NB4 (cell line): ENCODE data around the gene SIRPA.
A peak's percentile ranks its signal among the peaks of the same experiment; 100 is the strongest.

Experiments
- DNase-seq: peaks from one replicate; pipeline ENCODE4 v3.0.0; 2010; ENCODE audit warnings: low read depth
- H3K4me3 ChIP-seq: one replicate; pipeline ENCODE4 v1.5.1; 2011; ENCODE audit warnings: mild to moderate bottlenecking, low read depth, low read length, moderate library complexity
- MYC ChIP-seq: IDR thresholded peaks from 2 replicates; pipeline ENCODE4 v1.6.1; 2011; ENCODE audit warnings: low read depth, low read length
- POLR2A ChIP-seq: IDR thresholded peaks from 2 replicates; pipeline ENCODE4 v1.6.1; 2011; ENCODE audit warnings: mild to moderate bottlenecking; ENCODE audit not compliant: insufficient read length; ENCODE audit errors: extremely low read depth
- TF ChIP-seq, protein P1 (sequence below): IDR thresholded peaks from one replicate; pipeline ENCODE4 v1.5.1; 2012; ENCODE audit warnings: low read depth, low read length
- TF ChIP-seq, protein P2 (sequence below): IDR thresholded peaks from 2 replicates; pipeline ENCODE4 v1.6.1; 2011; ENCODE audit warnings: low read depth, low read length

SIRPA gene

DNA sequence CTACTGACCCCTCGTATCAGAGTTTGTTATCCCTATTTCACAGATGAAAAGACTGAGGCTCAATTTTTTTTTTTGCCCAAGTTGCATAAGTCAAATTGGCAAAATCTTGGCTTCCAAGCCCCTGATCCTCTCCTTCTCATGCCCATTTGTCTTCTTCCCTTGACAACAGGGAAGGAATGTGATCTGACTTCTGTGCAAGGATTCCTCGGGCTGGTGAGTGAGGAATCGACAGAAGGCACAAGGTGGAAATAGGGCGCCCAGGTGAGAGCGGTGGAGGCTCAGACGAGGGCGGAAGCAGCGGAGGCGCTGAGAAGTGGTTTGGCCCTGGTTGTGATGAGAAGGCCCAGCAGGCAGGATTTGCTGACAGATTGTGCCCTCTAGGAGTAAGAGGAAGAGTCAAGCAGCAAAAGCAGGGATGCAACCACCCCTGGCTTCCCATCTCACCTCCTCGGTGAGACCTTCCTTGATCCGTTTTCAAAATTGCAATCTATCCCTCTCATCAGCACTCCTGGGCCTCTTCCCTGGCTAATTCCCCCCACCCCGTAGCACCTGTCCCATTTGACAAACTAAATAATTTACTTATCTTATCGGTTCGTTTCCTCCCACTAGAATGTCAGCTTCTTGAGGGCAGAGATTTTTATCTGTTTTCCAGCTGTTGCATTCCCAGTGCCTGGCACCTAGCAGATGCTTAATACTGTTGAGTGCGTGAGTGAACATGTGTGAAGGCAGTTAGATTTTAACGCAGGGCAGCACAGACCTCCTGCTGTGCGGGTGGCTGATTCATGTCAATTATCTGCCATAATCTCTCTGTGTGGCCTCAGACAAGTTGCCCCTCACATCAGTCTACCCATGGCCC, 3.7 kb upstream of the SIRPA start:
- DNase-seq = peak; percentile 86
- TF ChIP-seq POLR2A = no peak
- TF ChIP-seq, protein P1, sequence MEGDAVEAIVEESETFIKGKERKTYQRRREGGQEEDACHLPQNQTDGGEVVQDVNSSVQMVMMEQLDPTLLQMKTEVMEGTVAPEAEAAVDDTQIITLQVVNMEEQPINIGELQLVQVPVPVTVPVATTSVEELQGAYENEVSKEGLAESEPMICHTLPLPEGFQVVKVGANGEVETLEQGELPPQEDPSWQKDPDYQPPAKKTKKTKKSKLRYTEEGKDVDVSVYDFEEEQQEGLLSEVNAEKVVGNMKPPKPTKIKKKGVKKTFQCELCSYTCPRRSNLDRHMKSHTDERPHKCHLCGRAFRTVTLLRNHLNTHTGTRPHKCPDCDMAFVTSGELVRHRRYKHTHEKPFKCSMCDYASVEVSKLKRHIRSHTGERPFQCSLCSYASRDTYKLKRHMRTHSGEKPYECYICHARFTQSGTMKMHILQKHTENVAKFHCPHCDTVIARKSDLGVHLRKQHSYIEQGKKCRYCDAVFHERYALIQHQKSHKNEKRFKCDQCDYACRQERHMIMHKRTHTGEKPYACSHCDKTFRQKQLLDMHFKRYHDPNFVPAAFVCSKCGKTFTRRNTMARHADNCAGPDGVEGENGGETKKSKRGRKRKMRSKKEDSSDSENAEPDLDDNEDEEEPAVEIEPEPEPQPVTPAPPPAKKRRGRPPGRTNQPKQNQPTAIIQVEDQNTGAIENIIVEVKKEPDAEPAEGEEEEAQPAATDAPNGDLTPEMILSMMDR = no peak
- TF ChIP-seq, protein P2, sequence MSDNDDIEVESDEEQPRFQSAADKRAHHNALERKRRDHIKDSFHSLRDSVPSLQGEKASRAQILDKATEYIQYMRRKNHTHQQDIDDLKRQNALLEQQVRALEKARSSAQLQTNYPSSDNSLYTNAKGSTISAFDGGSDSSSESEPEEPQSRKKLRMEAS = peak; percentile 56
- H3K4me3 ChIP-seq = no peak overlapping the region

DNA sequence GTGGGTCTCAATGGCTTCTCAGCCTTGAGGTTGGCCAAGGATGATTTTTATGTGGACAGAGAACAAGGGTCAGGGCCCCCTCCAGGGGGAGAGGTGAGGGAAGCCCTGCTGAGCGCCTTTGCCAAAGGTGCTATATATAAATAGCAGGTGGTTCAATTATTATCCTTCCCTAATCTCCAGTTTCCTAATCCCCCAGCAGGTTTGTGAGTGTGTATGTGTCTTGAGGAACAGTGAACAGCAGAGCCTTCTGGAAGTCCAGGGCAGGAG, 3.2 kb upstream of the SIRPA start:
- H3K4me3 ChIP-seq = no peak overlapping the region
- TF ChIP-seq MYC (no peak), POLR2A (no peak)
- TF ChIP-seq, protein P2 = no peak
- TF ChIP-seq, protein P1 = no peak
- DNase-seq = no peak

DNA sequence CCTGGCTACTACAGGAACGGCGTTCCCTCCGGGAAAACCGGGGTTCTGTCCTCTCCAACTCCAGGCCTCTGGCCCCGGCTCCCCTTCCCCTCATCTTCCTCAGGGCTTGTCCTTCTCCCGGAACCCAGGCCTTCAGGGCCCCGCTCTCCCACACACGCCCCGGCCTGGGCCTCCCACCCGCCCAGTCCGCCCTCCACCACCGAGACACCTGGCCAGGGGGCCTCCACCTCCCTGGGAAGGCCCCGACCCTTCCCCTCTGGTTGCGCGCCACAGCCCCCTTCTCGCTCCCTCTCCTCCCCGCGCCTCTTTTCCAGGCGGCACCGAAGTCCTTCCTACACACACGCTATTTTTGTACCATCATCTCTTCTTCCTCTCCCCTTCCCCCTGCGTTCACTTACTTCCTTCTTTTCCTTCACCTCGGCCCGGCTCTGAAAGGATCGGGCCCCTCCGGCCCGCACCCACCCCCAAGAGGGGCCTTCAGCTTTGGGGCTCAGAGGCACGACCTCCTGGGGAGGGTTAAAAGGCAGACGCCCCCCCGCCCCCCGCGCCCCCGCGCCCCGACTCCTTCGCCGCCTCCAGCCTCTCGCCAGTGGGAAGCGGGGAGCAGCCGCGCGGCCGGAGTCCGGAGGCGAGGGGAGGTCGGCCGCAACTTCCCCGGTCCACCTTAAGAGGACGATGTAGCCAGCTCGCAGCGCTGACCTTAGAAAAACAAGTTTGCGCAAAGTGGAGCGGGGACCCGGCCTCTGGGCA, 1.3 kb upstream of the SIRPA start:
- TF ChIP-seq, protein P1 = no peak
- TF ChIP-seq MYC (no peak), POLR2A (no peak)
- TF ChIP-seq, protein P2 = no peak
- DNase-seq = peak; percentile 78
- peak overlapping the region; percentile 51 for H3K4me3 ChIP-seq

- DNase-seq = peak; percentile 85
- TF ChIP-seq POLR2A = no peak
- TF ChIP-seq MYC = no peak
- TF ChIP-seq, protein P1 = no peak
- TF ChIP-seq, protein P2 = no peak
- peak overlapping the region; percentile 51 for H3K4me3 ChIP-seq
These were observed 696 bp upstream of the SIRPA start for GRCh38 chr20:1894471-1894950.

- DNase-seq = peak; percentile 82
These were observed 672 bp downstream of the SIRPA start for GRCh38 chr20:1895674-1896483.

More at GRCh38 chr20:1895674-1896483, 672 bp downstream of the SIRPA start:
- peak overlapping the region; percentile 86 for H3K4me3 ChIP-seq
- TF ChIP-seq MYC = 0 out of 2 replicates have a peak, but pooled peaks have one; percentile 33
- TF ChIP-seq, protein P2 = no peak
